Immature natural killer cell (primary cell): ENCODE data around the gene NOTCH4. TPM values are rescaled to one million over a fixed set of nuclear protein-coding genes. Genes with fewer than 3 reads are reported as not detected.
"Not testable (repeated sequence)": the region's sequence is repeated elsewhere in the genome, so short reads cannot be mapped to it uniquely, and the experiment has no call there.

Experiments
- DNase-seq, 3 donors: peaks; one replicate each; pipeline ENCODE4 v3.0.0; 2022; ENCODE audit warnings: mixed read lengths in 1 of 3
- H3K27ac Mint-ChIP-seq, 6 donors: one replicate each; pipeline ENCODE4 v1.8.0; 2020; ENCODE audit warnings: mixed read lengths in 6 of 6, mild to moderate bottlenecking in 5 of 6, inconsistent platforms in 4 of 6, moderate library complexity in 3 of 6
- H3K27me3 Mint-ChIP-seq, 3 donors: one replicate each; pipeline ENCODE4 v1.8.0; 2020 to 2021; ENCODE audit warnings: low read depth in 3 of 3, mild to moderate bottlenecking in 3 of 3, mixed read lengths in 3 of 3, moderate library complexity in 3 of 3, inconsistent platforms in 1 of 3
- H3K36me3 Mint-ChIP-seq, 3 donors: one replicate each; pipeline ENCODE4 v1.8.0; 2020; ENCODE audit warnings: mixed read lengths in 3 of 3, inconsistent platforms in 2 of 3, mild to moderate bottlenecking in 2 of 3
- H3K4me1 Mint-ChIP-seq, 2 donors: one replicate each; pipeline ENCODE4 v1.8.0; 2020; ENCODE audit warnings: inconsistent platforms in 2 of 2, mild to moderate bottlenecking in 2 of 2, mixed read lengths in 2 of 2, moderate library complexity in 1 of 2
- H3K4me3 Mint-ChIP-seq, 5 donors: one replicate each; pipeline ENCODE4 v1.8.0; 2020; ENCODE audit warnings: mild to moderate bottlenecking in 5 of 5, mixed read lengths in 5 of 5, inconsistent platforms in 3 of 5, moderate library complexity in 3 of 5
- H3K9me3 Mint-ChIP-seq, 6 donors: one replicate each; pipeline ENCODE4 v1.8.0; 2020; ENCODE audit warnings: mild to moderate bottlenecking in 6 of 6, mixed read lengths in 6 of 6, inconsistent platforms in 4 of 6, moderate library complexity in 3 of 6
- polyA plus RNA-seq, 3 donors: library from polyadenylated mRNA; unstranded; fragments of 300-500 nt; fragmentation: Illumina TruSeq; gene quantifications; one replicate each; pipeline ENCODE4 v1.2.3, GENCODE V29; 2021

The NOTCH4 gene
- polyA plus RNA-seq, 3 donors from 2014 or later = 0.15 to 1.4 (median 1.2) TPM

GRCh38 chr6:32187725-32188380 is 36.0 kb downstream of the NOTCH4 start:
- H3K27ac Mint-ChIP-seq = peak overlapping the region; percentile 77 to 100 (median 88)
- not testable (repeated sequence) for DNase-seq, H3K9me3 Mint-ChIP-seq
- H3K4me3 Mint-ChIP-seq = peak overlapping the region; percentile 38 to 93 (median 48)
- H3K4me1 Mint-ChIP-seq = peaks cover 53 to 57% of the 10 kb centered on the region in 2 donors
- H3K27me3 Mint-ChIP-seq = peaks cover 6 to 21% (median 20%) of the 10 kb centered on the region in 3 donors
- peaks cover 5 to 24% (median 11%) of the 10 kb centered on the region in 3 donors for H3K36me3 Mint-ChIP-seq

DNA sequence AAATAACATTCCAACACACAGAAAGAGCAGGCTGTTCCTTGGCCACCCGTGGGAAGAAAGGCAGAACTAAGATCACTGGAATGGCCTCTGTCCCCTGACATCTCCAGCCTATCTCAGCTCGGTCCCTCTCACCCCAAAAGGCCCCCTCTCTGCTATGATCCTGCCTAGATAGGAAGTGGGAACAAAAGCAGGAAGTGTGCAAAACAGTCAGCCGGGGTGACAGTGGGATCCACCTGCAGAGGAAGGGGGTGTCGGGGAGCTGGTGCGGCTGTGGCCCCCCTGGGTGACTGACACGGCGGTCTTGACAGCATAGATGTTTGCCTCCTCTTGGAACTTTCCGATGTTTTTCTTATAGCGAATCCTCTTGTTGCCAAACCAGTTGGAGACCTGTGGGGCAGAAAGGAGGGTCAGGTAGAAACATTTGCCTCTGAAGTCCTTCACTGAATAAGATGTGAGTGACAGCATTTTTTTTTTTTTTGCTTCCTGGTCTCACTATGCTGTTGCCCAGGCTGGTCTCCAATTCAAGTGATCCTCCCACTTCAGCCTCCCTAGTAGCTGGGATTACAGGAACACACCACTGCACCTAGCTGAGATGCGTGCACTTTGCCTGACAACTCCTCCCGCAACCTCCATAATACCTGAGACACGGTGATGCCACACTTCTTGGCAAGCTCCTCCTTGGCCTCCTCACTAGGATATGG is 36.7 kb downstream of the NOTCH4 start:
- H3K4me3 Mint-ChIP-seq = peak overlapping the region; percentile 38 to 58 (median 49)
- H3K36me3 Mint-ChIP-seq = peaks cover 5 to 24% (median 11%) of the 10 kb centered on the region in 3 donors
- H3K4me1 Mint-ChIP-seq = peaks cover 48 to 52% of the 10 kb centered on the region in 2 donors
- H3K9me3 Mint-ChIP-seq = no peaks in the 10 kb centered on the region
- DNase-seq = no peak
- peak overlapping the region; percentile 64 to 85 (median 80) for H3K27ac Mint-ChIP-seq
- peaks cover 6 to 17% (median 16%) of the 10 kb centered on the region in 3 donors for H3K27me3 Mint-ChIP-seq

DNA sequence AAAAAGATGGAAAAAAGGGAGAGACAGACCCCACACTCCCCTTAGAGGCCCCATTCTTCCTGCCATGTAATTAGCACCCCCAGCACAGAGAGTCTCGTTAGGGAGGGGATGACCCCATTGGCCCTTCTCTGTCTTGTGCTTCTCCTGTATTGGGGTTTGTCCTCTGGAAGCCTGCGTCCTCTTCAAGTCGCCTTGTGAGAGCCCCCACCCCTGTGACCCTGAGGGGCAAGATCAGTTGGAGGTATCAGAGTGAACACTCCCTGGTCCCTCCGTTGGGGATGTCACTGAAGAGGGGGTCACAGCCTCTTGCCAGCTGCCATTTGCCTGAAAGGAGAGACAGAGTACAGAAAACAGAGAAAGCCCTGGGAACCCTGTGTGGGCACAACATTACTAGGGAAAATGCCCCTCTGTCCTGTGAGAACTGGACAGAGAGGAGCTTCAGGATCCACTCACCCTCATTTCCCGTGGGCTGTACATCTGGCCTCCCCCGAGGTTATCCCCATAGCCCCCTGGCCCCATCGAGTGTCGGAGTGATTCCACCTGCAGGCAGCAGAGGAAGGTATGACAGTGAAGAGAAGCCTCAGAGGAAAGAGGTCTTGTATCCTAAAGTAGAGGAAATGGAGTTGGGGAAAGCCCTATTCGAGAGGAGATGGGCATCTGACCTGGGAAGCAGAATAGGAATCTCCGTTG is 37.6 kb downstream of the NOTCH4 start:
- Mint-ChIP-seq H3K27me3 (peaks cover 6 to 14% (median 12%) of the 10 kb centered on the region in 3 donors), H3K27ac (peak overlapping the region; percentile 64 to 85 (median 82)), H3K36me3 (peaks cover 5 to 24% (median 11%) of the 10 kb centered on the region in 3 donors), H3K4me3 (peak overlapping the region in 4 of 5 donors; percentile 19 to 55 (median 38)), H3K4me1 (peaks cover 43 to 45% of the 10 kb centered on the region in 2 donors)
- H3K9me3 Mint-ChIP-seq, DNase-seq: not testable (repeated sequence)

DNA sequence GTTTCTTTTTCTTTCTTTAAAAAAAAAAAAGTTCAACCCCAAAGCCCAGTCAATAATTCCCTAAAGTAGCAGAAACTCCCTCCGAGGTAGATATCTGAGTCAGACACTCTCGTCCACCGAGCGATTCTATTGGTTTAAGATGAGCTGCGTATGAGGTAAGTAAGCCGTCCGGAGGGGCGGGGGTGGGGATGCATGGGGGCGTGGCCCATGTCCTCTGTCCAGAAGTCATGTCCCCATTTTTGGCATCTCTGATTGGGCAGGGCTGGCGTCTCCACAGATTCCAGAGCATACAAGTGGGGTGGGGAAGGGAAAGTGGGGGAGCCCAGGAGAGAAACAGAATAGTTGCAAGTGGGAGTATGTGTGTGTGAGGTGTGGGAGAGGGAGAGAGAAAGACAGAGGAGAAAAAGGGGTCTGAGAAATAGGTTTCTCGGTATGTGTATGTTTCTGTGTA is 38.2 kb downstream of the NOTCH4 start:
- H3K36me3 Mint-ChIP-seq = peaks cover 7 to 27% (median 11%) of the 10 kb centered on the region in 3 donors
- DNase-seq = peak in 1 of 3 donors; percentile 14
- not testable (repeated sequence) for H3K9me3 Mint-ChIP-seq, H3K4me3 Mint-ChIP-seq
- peaks cover 39 to 42% of the 10 kb centered on the region in 2 donors for H3K4me1 Mint-ChIP-seq
- H3K27ac Mint-ChIP-seq = peak overlapping the region in 4 of 6 donors; percentile 79 to 85 (median 85)
- peaks cover 4 to 12% (median 11%) of the 10 kb centered on the region in 3 donors for H3K27me3 Mint-ChIP-seq

GRCh38 chr6:32184084-32184640 is 39.7 kb downstream of the NOTCH4 start, which contains the start of gene AGER:
TSS of gene AGER (minus strand) at chr6:32184253. CDS start at chr6:32184222, 31 bp downstream.
- Mint-ChIP-seq H3K36me3 (peaks cover 9 to 34% (median 17%) of the 10 kb centered on the region in 3 donors), H3K4me3 (no peak within 1 kb of the TSS), H3K27ac (peak within 1 kb of the TSS in 3 of 6 donors; percentile 31 to 35 (median 34)), H3K9me3 (no peaks in the 10 kb centered on the region), H3K27me3 (peaks cover 0 to 6% (median 4%) of the 10 kb centered on the region in 3 donors), H3K4me1 (peaks cover 45% of the 10 kb centered on the region in 2 donors)
- no peak for DNase-seq

DNA sequence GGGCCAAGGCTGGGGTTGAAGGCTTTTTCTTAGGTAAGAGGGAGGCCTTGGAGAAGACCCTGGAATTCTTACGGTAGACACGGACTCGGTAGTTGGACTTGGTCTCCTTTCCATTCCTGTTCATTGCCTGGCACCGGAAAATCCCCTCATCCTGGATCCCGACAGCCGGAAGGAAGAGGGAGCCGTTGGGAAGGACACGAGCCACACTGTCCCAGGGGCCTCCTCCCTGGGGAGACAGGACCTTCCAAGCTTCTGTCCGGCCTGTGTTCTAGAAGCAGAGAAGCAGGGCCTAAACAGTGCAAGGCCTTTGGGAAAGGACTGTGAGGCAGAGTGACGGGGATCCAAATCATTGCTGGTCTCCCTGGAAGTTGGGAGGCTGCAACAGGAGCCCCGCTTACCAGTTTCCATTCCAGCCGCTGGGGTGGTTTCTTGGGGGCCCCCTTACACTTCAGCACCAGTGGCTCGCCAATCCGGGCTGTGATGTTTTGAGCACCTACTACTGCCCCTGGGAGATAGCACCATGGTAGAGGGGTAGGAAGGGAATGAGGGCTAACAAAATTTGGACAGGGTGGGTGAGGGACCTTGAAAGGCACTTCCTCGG is 40.3 kb downstream of the NOTCH4 start:
- H3K4me1 Mint-ChIP-seq = peaks cover 45% of the 10 kb centered on the region in 2 donors
- peak overlapping the region in 1 of 6 donors; percentile 35 for H3K27ac Mint-ChIP-seq
- H3K27me3 Mint-ChIP-seq = peaks cover 0 to 5% (median 0%) of the 10 kb centered on the region in 3 donors
- H3K9me3 Mint-ChIP-seq = no peaks in the 10 kb centered on the region
- H3K4me3 Mint-ChIP-seq = no peak overlapping the region
- no peak for DNase-seq
- peaks cover 9 to 30% (median 17%) of the 10 kb centered on the region in 3 donors for H3K36me3 Mint-ChIP-seq

DNA sequence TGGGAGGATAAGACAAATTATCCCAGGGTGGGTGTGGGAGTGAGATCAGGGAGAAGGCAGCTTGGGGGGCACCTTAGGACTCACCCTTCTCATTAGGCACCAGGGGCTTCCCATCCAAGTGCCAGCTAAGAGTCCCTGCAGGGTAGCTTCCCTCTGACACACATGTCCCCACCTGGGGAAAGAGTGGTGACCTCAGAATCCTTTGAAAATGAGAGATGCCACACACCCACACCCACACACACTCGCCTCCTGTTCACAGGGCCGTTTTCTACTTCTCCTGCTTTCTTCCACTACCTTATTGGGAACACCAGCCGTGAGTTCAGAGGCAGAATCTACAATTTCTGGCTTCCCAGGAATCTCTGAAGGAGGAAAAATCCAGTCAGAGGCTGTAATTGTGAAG is 40.8 kb downstream of the NOTCH4 start:
- Mint-ChIP-seq H3K27me3 (peaks cover 2 to 8% (median 3%) of the 10 kb centered on the region in 3 donors), H3K4me1 (peaks cover 44 to 45% of the 10 kb centered on the region in 2 donors), H3K36me3 (peaks cover 9 to 30% (median 17%) of the 10 kb centered on the region in 3 donors), H3K4me3 (no peak overlapping the region), H3K27ac (peak overlapping the region in 2 of 6 donors; percentile 24 to 35), H3K9me3 (no peaks in the 10 kb centered on the region)
- no peak for DNase-seq

GRCh38 chr6:32182555-32182981 is 41.3 kb downstream of the NOTCH4 start:
- H3K4me1 Mint-ChIP-seq = peaks cover 44 to 48% of the 10 kb centered on the region in 2 donors
- peaks cover 9 to 28% (median 17%) of the 10 kb centered on the region in 3 donors for H3K36me3 Mint-ChIP-seq

GRCh38 chr6:32181915-32182529 is 41.8 kb downstream of the NOTCH4 start:
- no peak for DNase-seq
- H3K4me1 Mint-ChIP-seq = peaks cover 44 to 48% of the 10 kb centered on the region in 2 donors
- peaks cover 7 to 15% (median 8%) of the 10 kb centered on the region in 3 donors for H3K27me3 Mint-ChIP-seq
- H3K36me3 Mint-ChIP-seq = peaks cover 9 to 22% (median 17%) of the 10 kb centered on the region in 3 donors
- no peaks in the 10 kb centered on the region for H3K9me3 Mint-ChIP-seq
- H3K27ac Mint-ChIP-seq = peak overlapping the region in 1 of 6 donors; percentile 75
- H3K4me3 Mint-ChIP-seq = no peak overlapping the region

More at GRCh38 chr6:32182555-32182981, 41.3 kb downstream of the NOTCH4 start:
- H3K27me3 Mint-ChIP-seq = peaks cover 5 to 13% (median 8%) of the 10 kb centered on the region in 3 donors
- H3K9me3 Mint-ChIP-seq = no peaks in the 10 kb centered on the region
- H3K27ac Mint-ChIP-seq = peak overlapping the region in 1 of 6 donors; percentile 24
- H3K4me3 Mint-ChIP-seq = no peak overlapping the region
- DNase-seq = no peak

DNA sequence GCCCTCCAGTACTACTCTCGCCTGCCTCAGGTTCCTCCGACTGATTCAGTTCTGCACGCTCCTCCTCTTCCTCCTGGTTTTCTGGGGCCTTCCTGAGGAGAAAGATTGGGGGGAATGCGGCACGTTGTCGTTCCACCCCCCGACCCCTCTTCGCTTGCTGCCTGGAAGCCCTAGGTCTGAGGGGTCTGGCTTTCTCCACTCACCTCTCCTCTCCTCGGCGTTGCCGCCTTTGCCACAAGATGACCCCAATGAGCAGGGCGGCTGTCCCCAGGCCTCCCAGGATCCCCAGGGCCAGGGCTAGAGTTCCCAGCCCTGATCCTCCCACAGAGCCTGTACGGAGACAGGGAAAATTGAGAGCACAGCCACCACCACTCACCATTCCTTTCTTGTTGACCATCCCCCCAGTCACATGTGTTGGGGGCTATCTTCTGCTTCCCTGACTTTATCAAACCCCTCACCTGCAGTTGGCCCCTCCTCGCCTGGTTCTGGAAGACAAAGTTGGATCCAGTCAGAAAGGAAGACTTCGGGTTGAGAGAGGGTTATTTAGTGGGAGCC is 42.6 kb downstream of the NOTCH4 start:
- H3K9me3 Mint-ChIP-seq = no peaks in the 10 kb centered on the region
- peaks cover 45 to 48% of the 10 kb centered on the region in 2 donors for H3K4me1 Mint-ChIP-seq
- DNase-seq = no peak
- H3K4me3 Mint-ChIP-seq = no peak overlapping the region
- peaks cover 8 to 11% (median 9%) of the 10 kb centered on the region in 3 donors for H3K27me3 Mint-ChIP-seq
- peaks cover 4 to 14% (median 11%) of the 10 kb centered on the region in 3 donors for H3K36me3 Mint-ChIP-seq
- peak overlapping the region in 5 of 6 donors; percentile 28 to 100 (median 51) for H3K27ac Mint-ChIP-seq

GRCh38 chr6:32179766-32180405 is 44.0 kb downstream of the NOTCH4 start:
- Mint-ChIP-seq H3K4me1 (peaks cover 52 to 55% of the 10 kb centered on the region in 2 donors), H3K9me3 (no peaks in the 10 kb centered on the region), H3K36me3 (peaks cover 4 to 10% (median 6%) of the 10 kb centered on the region in 3 donors), H3K4me3 (peak overlapping the region in 4 of 5 donors; percentile 44 to 91 (median 65)), H3K27ac (peak overlapping the region in 5 of 6 donors; percentile 69 to 100 (median 99)), H3K27me3 (peaks cover 8 to 11% (median 9%) of the 10 kb centered on the region in 3 donors)
- no peak for DNase-seq
